ENCODE measurements around the gene OS9. TPM values are rescaled to one million over a fixed set of nuclear protein-coding genes. Genes with fewer than 3 reads are reported as not detected.

OS9 gene
- total RNA-seq, 2 donors from 2014 or later: 167 to 213 TPM

DNA sequence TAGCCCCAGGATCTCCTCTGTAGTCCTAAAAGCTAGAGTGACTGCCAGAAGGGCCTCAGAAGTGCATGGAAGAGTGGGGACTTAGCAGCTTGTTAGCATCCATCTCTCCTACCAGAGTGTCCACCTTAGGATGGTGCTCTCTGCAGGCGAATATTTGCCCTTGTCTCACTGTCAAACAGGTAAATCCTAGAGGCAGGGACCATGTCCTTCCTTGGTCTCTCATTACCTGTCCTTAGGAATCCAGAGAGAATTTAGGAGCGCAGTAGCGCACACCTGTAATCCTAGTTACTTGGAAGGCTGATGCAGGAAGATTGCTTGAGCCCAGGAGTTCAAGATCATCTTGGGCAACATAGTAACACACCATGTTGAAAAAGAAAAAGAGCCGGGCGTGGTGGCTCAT lies 23.2 kb downstream of the OS9 start:
- TF ChIP-seq CTCF (IDR thresholded peaks at IDR 0.05) (no peak), POLR2A (IDR thresholded peaks at IDR 0.05) (no peak)
- ATAC-seq: no peak
- H3K27me3 ChIP-seq: no peaks in the 10 kb centered on the region
- 100% methylated on average over 5 of the region's 5 CpGs for WGBS, 2 donors
- H3K4me1 ChIP-seq: no peaks in the 10 kb centered on the region
- H3K9me3 ChIP-seq: no peaks in the 10 kb centered on the region
- no peak overlapping the region for H3K4me3 ChIP-seq
- intact Hi-C loops (cut with DNase I): loop anchor here (10.0 kb wide), 1 partner anchor 1732 kb away; no protein-coding TSS in a partner anchor
- peaks cover 6 to 39% of the 10 kb centered on the region in 2 donors for H3K36me3 ChIP-seq (replicated peaks in 1 of 2; ENCODE audit: insufficient read depth in 1 of 2, low read depth in 2 of 2)
- DNase-seq: no peak
- H3K27ac ChIP-seq: no peak overlapping the region

DNA sequence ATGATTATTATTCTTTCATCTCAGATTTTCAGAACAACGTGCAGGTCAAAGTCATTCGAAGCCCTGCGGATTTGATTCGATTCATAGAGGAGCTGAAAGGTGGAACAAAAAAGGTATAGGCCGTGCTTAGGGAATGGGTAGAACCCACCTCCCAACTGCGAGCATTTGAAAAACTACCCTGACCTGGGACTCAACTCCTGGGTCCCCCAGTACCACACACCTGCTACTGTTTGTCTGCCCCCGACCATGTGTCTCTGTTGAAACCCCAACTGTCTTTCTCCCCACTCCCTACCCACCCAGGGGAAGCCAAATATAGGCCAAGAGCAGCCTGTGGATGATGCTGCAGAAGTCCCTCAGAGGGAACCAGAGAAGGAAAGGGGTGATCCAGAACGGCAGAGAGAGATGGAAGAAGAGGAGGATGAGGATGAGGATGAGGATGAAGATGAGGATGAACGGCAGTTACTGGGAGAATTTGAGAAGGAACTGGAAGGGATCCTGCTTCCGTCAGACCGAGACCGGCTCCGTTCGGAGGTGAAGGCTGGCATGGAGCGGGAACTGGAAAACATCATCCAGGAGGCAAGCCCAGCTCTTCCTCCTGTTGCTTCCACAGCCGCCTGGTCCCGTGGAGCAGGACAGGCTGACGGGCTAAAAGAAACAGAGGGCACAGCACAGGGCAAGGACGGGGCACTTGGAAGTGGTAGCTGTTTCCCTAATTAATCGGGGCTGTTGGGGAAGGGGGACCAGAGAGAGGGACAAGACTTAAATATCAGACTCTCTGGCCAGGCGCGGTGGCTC lies 24.1 kb downstream of the OS9 start:
- TF ChIP-seq POLR2A (IDR thresholded peaks at IDR 0.05): no peak
- no peak for TF ChIP-seq CTCF (IDR thresholded peaks at IDR 0.05)
- Histone ChIP-seq H3K4me1 (no peaks in the 10 kb centered on the region), H3K27me3 (no peaks in the 10 kb centered on the region), H3K4me3 (no peak overlapping the region), H3K9me3 (no peaks in the 10 kb centered on the region), H3K36me3 (replicated peaks in 1 of 2; ENCODE audit: insufficient read depth in 1 of 2, low read depth in 2 of 2) (peaks cover 6 to 39% of the 10 kb centered on the region in 2 donors), H3K27ac (no peak overlapping the region)
- 93 to 97% methylated on average over 22 of the region's 22 CpGs for WGBS, 2 donors
- intact Hi-C loops (cut with DNase I): loop anchor here (10.0 kb wide), 1 partner anchor 1733 kb away; no protein-coding TSS in a partner anchor
- DNase-seq (no peak), ATAC-seq (no peak)

DNA sequence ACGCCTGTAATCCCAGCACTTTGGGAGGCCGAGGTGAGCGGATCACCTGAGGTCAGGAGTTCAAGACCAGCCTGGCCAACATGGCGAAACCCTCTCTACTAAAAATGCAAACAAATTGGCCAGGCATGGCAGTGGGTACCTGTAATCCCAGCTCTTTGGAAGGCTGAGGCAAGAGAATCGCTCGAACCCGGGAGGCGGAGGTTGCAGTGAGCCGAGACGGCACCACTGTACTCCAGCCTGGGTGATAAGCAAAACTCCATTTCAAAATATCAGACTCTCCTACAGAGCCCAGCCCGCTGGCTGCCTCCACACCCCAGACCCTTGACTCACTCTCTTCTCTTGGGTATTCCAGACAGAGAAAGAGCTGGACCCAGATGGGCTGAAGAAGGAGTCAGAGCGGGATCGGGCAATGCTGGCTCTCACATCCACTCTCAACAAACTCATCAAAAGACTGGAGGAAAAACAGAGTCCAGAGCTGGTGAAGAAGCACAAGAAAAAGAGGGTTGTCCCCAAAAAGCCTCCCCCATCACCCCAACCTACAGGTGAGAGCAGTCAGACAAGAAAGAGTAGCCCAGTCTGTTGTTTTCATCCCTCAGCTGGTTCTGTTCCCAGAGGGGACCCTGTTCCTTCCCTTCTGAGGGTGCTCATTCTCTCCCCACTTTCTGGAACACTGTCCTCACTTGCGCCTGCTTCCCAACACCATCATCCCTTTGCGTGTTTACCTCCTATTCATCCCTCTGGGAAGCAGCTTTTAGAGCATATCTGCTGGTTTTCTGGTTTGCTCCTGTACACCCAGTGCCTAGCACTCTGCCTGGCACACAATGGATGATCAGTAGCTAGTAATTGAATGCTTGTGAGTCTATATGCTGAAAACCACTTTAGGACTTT lies 25.0 kb downstream of the OS9 start:
- Histone ChIP-seq H3K27me3 (no peaks in the 10 kb centered on the region), H3K9me3 (no peaks in the 10 kb centered on the region), H3K36me3 (replicated peaks in 1 of 2; ENCODE audit: insufficient read depth in 1 of 2, low read depth in 2 of 2) (peaks cover 6 to 39% of the 10 kb centered on the region in 2 donors), H3K27ac (no peak overlapping the region), H3K4me1 (no peaks in the 10 kb centered on the region), H3K4me3 (no peak overlapping the region)
- no peak for DNase-seq
- WGBS, 2 donors: 97 to 98% methylated on average over 15 of the region's 15 CpGs
- ATAC-seq: no peak
- TF ChIP-seq CTCF (IDR thresholded peaks at IDR 0.05): no peak
- TF ChIP-seq POLR2A (IDR thresholded peaks at IDR 0.05): no peak
- intact Hi-C loops (cut with DNase I): loop anchor here (10.0 kb wide), 1 partner anchor 1734 kb away; no protein-coding TSS in a partner anchor

- Histone ChIP-seq H3K27me3 (no peaks in the 10 kb centered on the region), H3K36me3 (replicated peaks in 1 of 2; ENCODE audit: insufficient read depth in 1 of 2, low read depth in 2 of 2) (peaks cover 6 to 39% of the 10 kb centered on the region in 2 donors), H3K4me3 (no peak overlapping the region), H3K27ac (no peak overlapping the region), H3K9me3 (no peaks in the 10 kb centered on the region), H3K4me1 (no peaks in the 10 kb centered on the region)
- TF ChIP-seq CTCF (IDR thresholded peaks at IDR 0.05): no peak
- no peak for TF ChIP-seq POLR2A (IDR thresholded peaks at IDR 0.05)
- 84 to 90% methylated on average over 18 to 20 of the region's 20 CpGs for WGBS, 2 donors
- no peak for DNase-seq
- no peak for ATAC-seq
- intact Hi-C loops (cut with DNase I): loop anchor here (10.0 kb wide), 1 partner anchor 1735 kb away; no protein-coding TSS in a partner anchor
Observed at GRCh38 chr12:57719777-57720605, 26.1 kb downstream of the OS9 start.

Data from body of pancreas (tissue), 4 donors.